ENCODE results near the gene CCDC89.

The CCDC89 gene

GRCh38 chr11:85721191-85721590 lies 35.2 kb upstream of the CCDC89 start:
- DNase-seq (ENCODE audit: low spot score), result no peak
- no peak for TF ChIP-seq CTCF (IDR thresholded peaks at IDR 0.05)
- H3K27ac ChIP-seq, result no peak overlapping the region
- no peak overlapping the region for H3K4me3 ChIP-seq

- peak overlapping the region; percentile 62 for H3K4me3 ChIP-seq
Measured at GRCh38 chr11:85718991-85719807, 33.2 kb upstream of the CCDC89 start.

GRCh38 chr11:85718126-85718943 lies 32.3 kb upstream of the CCDC89 start:
- TF ChIP-seq CTCF (IDR thresholded peaks at IDR 0.05), result no peak
- DNase-seq (ENCODE audit: low spot score), result no peak
- H3K4me3 ChIP-seq, result peak overlapping the region; percentile 62
- peak overlapping the region; percentile 64 to 85 for H3K27ac ChIP-seq

More at GRCh38 chr11:85718991-85719807, 33.2 kb upstream of the CCDC89 start:
- H3K27ac ChIP-seq, result peak overlapping the region; percentile 64 to 85
- no peak for TF ChIP-seq CTCF (IDR thresholded peaks at IDR 0.05)
- peak; percentile 82 for DNase-seq (ENCODE audit: low spot score)

- no peak overlapping the region for H3K4me3 ChIP-seq
- H3K27ac ChIP-seq, result peak overlapping the region; percentile 14 to 20
- no peak for DNase-seq (ENCODE audit: low spot score)
- no peak for TF ChIP-seq CTCF (IDR thresholded peaks at IDR 0.05)
Measured at GRCh38 chr11:85717429-85717828, 31.4 kb upstream of the CCDC89 start.

GRCh38 chr11:85712953-85713352 lies 27.0 kb upstream of the CCDC89 start:
- Histone ChIP-seq H3K27ac (no peak overlapping the region), H3K4me3 (no peak overlapping the region)
- no peak for DNase-seq (ENCODE audit: low spot score)
- no peak for TF ChIP-seq CTCF (IDR thresholded peaks at IDR 0.05)

- Histone ChIP-seq H3K4me3 (no peak overlapping the region), H3K27ac (no peak overlapping the region)
- no peak for DNase-seq (ENCODE audit: low spot score)
- no peak for TF ChIP-seq CTCF (IDR thresholded peaks at IDR 0.05)
Measured at GRCh38 chr11:85710917-85711316, 24.9 kb upstream of the CCDC89 start.
